Activated T-helper 9 cell treated with anti-CD3 and anti-CD28 coated beads, Interleukin-2, amount 50 U/mL, for 16 hours (primary cell): ENCODE measurements around the gene ARHGAP18.

ENCODE experiments used
- DNase-seq: peaks from one replicate; pipeline ENCODE4 v3.0.0-alpha.2; 2020; ENCODE audit warnings: low read depth

The ARHGAP18 gene

GRCh38 chr6:129614464-129614863 lies 95.5 kb downstream of the ARHGAP18 start:
- no peak for DNase-seq

GRCh38 chr6:129612440-129612839 lies 97.5 kb downstream of the ARHGAP18 start:
- DNase-seq: no peak

GRCh38 chr6:129609635-129610034 lies 100.3 kb downstream of the ARHGAP18 start:
- no peak for DNase-seq

GRCh38 chr6:129608886-129609537 lies 101.0 kb downstream of the ARHGAP18 start:
- DNase-seq: no peak

GRCh38 chr6:129607581-129608186 lies 102.3 kb downstream of the ARHGAP18 start:
- no peak for DNase-seq

- DNase-seq: no peak
These were observed 103.3 kb downstream of the ARHGAP18 start for GRCh38 chr6:129606664-129607063.

- no peak for DNase-seq
These were observed 104.0 kb downstream of the ARHGAP18 start for GRCh38 chr6:129605967-129606366.

- DNase-seq: no peak
These were observed 104.9 kb downstream of the ARHGAP18 start for GRCh38 chr6:129605095-129605494.

GRCh38 chr6:129604321-129604720 lies 105.7 kb downstream of the ARHGAP18 start:
- DNase-seq: no peak

GRCh38 chr6:129603741-129604140 lies 106.2 kb downstream of the ARHGAP18 start:
- no peak for DNase-seq

GRCh38 chr6:129601323-129601722 lies 108.7 kb downstream of the ARHGAP18 start:
- no peak for DNase-seq

- no peak for DNase-seq
These were observed 110.5 kb downstream of the ARHGAP18 start for GRCh38 chr6:129599467-129599866.

GRCh38 chr6:129598244-129599187 lies 111.5 kb downstream of the ARHGAP18 start:
- DNase-seq: no peak

- DNase-seq: no peak
These were observed 112.8 kb downstream of the ARHGAP18 start for GRCh38 chr6:129597023-129597713.

- DNase-seq: no peak
These were observed 113.5 kb downstream of the ARHGAP18 start for GRCh38 chr6:129596522-129596921.

- no peak for DNase-seq
These were observed 116.8 kb downstream of the ARHGAP18 start for GRCh38 chr6:129593233-129593564.

GRCh38 chr6:129592516-129593232 lies 117.3 kb downstream of the ARHGAP18 start:
- DNase-seq: no peak

GRCh38 chr6:129590408-129591022 lies 119.5 kb downstream of the ARHGAP18 start:
- no peak for DNase-seq

GRCh38 chr6:129586815-129587214 lies 123.2 kb downstream of the ARHGAP18 start:
- DNase-seq: no peak

- no peak for DNase-seq
These were observed 126.1 kb downstream of the ARHGAP18 start for GRCh38 chr6:129583866-129584265.

GRCh38 chr6:129578315-129578714 lies 131.7 kb downstream of the ARHGAP18 start:
- DNase-seq: no peak
